Left renal cortex interstitium (tissue), 4 donors: ENCODE results near the gene ELMO1. TPM values are rescaled to one million over a fixed set of nuclear protein-coding genes. Genes with fewer than 3 reads are reported as not detected.
"Not testable (repeated sequence)": the region's sequence is repeated elsewhere in the genome, so short reads cannot be mapped to it uniquely, and the experiment has no call there.

Experiments used
- DNase-seq, 4 donors: peaks; one replicate each; pipeline ENCODE4 v3.0.0-alpha.2; 2013; ENCODE audit warnings: low read depth in 4 of 4, low spot score in 2 of 4, missing footprints in 1 of 4
- polyA plus RNA-seq, 4 donors: library from polyadenylated mRNA; unstranded; fragments of 120-200 nt; gene quantifications; one replicate each; pipeline ENCODE4 v1.2.1, GENCODE V29; 2013; ENCODE audit not compliant: insufficient read length in 4 of 4

ELMO1 gene
- polyA plus RNA-seq, 4 donors, result 8.1 to 12.2 (median 9.6) TPM

GRCh38 chr7:37009125-37009675 lies 439.5 kb downstream of the ELMO1 start:
- no peak for DNase-seq

- DNase-seq, result no peak
Measured at GRCh38 chr7:37007691-37008090, 441.0 kb downstream of the ELMO1 start.

- no peak for DNase-seq
Measured at GRCh38 chr7:37007268-37007667, 441.4 kb downstream of the ELMO1 start.

GRCh38 chr7:37006764-37007163 lies 441.9 kb downstream of the ELMO1 start:
- no peak for DNase-seq

GRCh38 chr7:37000511-37000910 lies 448.2 kb downstream of the ELMO1 start:
- DNase-seq, result no peak

- no peak for DNase-seq
Measured at GRCh38 chr7:36999626-37000485, 448.8 kb downstream of the ELMO1 start.

GRCh38 chr7:36995776-36996175 lies 452.9 kb downstream of the ELMO1 start:
- DNase-seq, result no peak

GRCh38 chr7:36994456-36995112 lies 454.1 kb downstream of the ELMO1 start:
- DNase-seq, result no peak

GRCh38 chr7:36986948-36987724 lies 461.5 kb downstream of the ELMO1 start:
- DNase-seq, result no peak

- DNase-seq, result no peak
Measured at GRCh38 chr7:36986511-36986933, 462.1 kb downstream of the ELMO1 start.

- no peak for DNase-seq
Measured at GRCh38 chr7:36985866-36986400, 462.7 kb downstream of the ELMO1 start.

GRCh38 chr7:36985316-36985715 lies 463.3 kb downstream of the ELMO1 start:
- no peak for DNase-seq

GRCh38 chr7:36984710-36985312 lies 463.9 kb downstream of the ELMO1 start:
- DNase-seq, result no peak

- DNase-seq, result no peak
Measured at GRCh38 chr7:36984041-36984521, 464.6 kb downstream of the ELMO1 start.

GRCh38 chr7:36982766-36983165 lies 465.9 kb downstream of the ELMO1 start:
- no peak for DNase-seq

- no peak for DNase-seq
Measured at GRCh38 chr7:36979810-36980248, 468.8 kb downstream of the ELMO1 start.

GRCh38 chr7:36978461-36978860 lies 470.2 kb downstream of the ELMO1 start:
- no peak for DNase-seq

- no peak for DNase-seq
Measured at GRCh38 chr7:36977878-36978277, 470.8 kb downstream of the ELMO1 start.

GRCh38 chr7:36973534-36973933 lies 475.1 kb downstream of the ELMO1 start:
- DNase-seq, result not testable (repeated sequence)

- DNase-seq, result no peak
Measured at GRCh38 chr7:36972140-36972518, 476.5 kb downstream of the ELMO1 start.
